ENCODE measurements around the gene RSRC1. TPM values are rescaled to one million over a fixed set of nuclear protein-coding genes. Genes with fewer than 3 reads are reported as not detected.

The RSRC1 gene
- total and polyA plus RNA-seq, 3 donors from 2014 or later, result 12.6 to 53.3 (median 43.8) TPM

- Histone ChIP-seq H3K36me3 (ENCODE audit: low read depth, missing control alignments) (no peaks in the 10 kb centered on the region), H3K9me3 (no peaks in the 10 kb centered on the region), H3K4me1 (peaks cover 4% of the 10 kb centered on the region), H3K4me3 (no peak overlapping the region), H3K27me3 (no peaks in the 10 kb centered on the region), H3K27ac (no peak overlapping the region)
- DNase-seq, result no peak
- WGBS, 2 donors, result 14 to 16% methylated on average over 20 of the region's 20 CpGs
- TF ChIP-seq CTCF (IDR thresholded peaks at IDR 0.05) (no peak), POLR2A (IDR thresholded peaks at IDR 0.05) (no peak)
- intact Hi-C loops (cut with DNase I; ENCODE audit: low total_unique reads), result no loop called here
Observed at GRCh38 chr3:158095814-158096704, 13.8 kb upstream of the RSRC1 start.

- intact Hi-C loops (cut with DNase I; ENCODE audit: low total_unique reads), result no loop called here
Observed at GRCh38 chr3:158097081-158097592, 12.8 kb upstream of the RSRC1 start.

GRCh38 chr3:158097593-158098308 lies 12.1 kb upstream of the RSRC1 start:
- Histone ChIP-seq H3K4me3 (peak overlapping the region; percentile 42 to 55), H3K27me3 (no peaks in the 10 kb centered on the region), H3K9me3 (no peaks in the 10 kb centered on the region), H3K27ac (no peak overlapping the region), H3K4me1 (peaks cover 4% of the 10 kb centered on the region), H3K36me3 (ENCODE audit: low read depth, missing control alignments) (no peaks in the 10 kb centered on the region)
- TF ChIP-seq POLR2A (IDR thresholded peaks at IDR 0.05) (no peak), CTCF (IDR thresholded peaks at IDR 0.05) (no peak)
- intact Hi-C loops (cut with DNase I; ENCODE audit: low total_unique reads), result no loop called here
- DNase-seq, result peak; percentile 75
- WGBS, 2 donors, result 8 to 10% methylated on average over 22 to 60 of the region's 60 CpGs

More at GRCh38 chr3:158097081-158097592, 12.8 kb upstream of the RSRC1 start:
- 21 to 27% methylated on average over 11 of the region's 11 CpGs for WGBS, 2 donors
- no peak overlapping the region for H3K4me3 ChIP-seq
- TF ChIP-seq CTCF (IDR thresholded peaks at IDR 0.05) (no peak), POLR2A (IDR thresholded peaks at IDR 0.05) (no peak)
- peaks cover 4% of the 10 kb centered on the region for H3K4me1 ChIP-seq
- H3K36me3 ChIP-seq (ENCODE audit: low read depth, missing control alignments), result no peaks in the 10 kb centered on the region
- no peak for DNase-seq
- H3K9me3 ChIP-seq, result no peaks in the 10 kb centered on the region
- H3K27ac ChIP-seq, result no peak overlapping the region
- no peaks in the 10 kb centered on the region for H3K27me3 ChIP-seq

GRCh38 chr3:158098309-158098639 lies 11.6 kb upstream of the RSRC1 start:
- Histone ChIP-seq H3K27ac (no peak overlapping the region), H3K9me3 (no peaks in the 10 kb centered on the region), H3K27me3 (no peaks in the 10 kb centered on the region), H3K36me3 (ENCODE audit: low read depth, missing control alignments) (no peaks in the 10 kb centered on the region), H3K4me3 (peak overlapping the region in 1 of 2 donors; percentile 55), H3K4me1 (peaks cover 4% of the 10 kb centered on the region)
- no peak for DNase-seq
- WGBS, 2 donors, result 6 to 10% methylated on average over 9 to 10 of the region's 10 CpGs
- TF ChIP-seq CTCF (IDR thresholded peaks at IDR 0.05) (no peak), POLR2A (IDR thresholded peaks at IDR 0.05) (no peak)
- intact Hi-C loops (cut with DNase I; ENCODE audit: low total_unique reads), result no loop called here
